GM12875 (cell line): Measurements from ENCODE around the gene SARDH.

ENCODE experiments used
- H3K4me3 ChIP-seq: one replicate; pipeline ENCODE4 v1.5.1; 2011; ENCODE audit warnings: low read depth, low read length, control low read depth
- CTCF ChIP-seq: IDR thresholded peaks from 2 replicates; pipeline ENCODE4 v1.5.1; 2011; ENCODE audit warnings: low read depth, mild to moderate bottlenecking, control low read depth, inconsistent platforms, low read length, moderate library complexity, borderline replicate concordance; ENCODE audit not compliant: insufficient read depth

The SARDH gene

GRCh38 chr9:133734590-133735414, 3.4 kb downstream of the SARDH start:
- no peak overlapping the region for H3K4me3 ChIP-seq

GRCh38 chr9:133733796-133734533, 4.2 kb downstream of the SARDH start:
- no peak for TF ChIP-seq CTCF
- no peak overlapping the region for H3K4me3 ChIP-seq

More at GRCh38 chr9:133734590-133735414, 3.4 kb downstream of the SARDH start:
- TF ChIP-seq CTCF = no peak

DNA sequence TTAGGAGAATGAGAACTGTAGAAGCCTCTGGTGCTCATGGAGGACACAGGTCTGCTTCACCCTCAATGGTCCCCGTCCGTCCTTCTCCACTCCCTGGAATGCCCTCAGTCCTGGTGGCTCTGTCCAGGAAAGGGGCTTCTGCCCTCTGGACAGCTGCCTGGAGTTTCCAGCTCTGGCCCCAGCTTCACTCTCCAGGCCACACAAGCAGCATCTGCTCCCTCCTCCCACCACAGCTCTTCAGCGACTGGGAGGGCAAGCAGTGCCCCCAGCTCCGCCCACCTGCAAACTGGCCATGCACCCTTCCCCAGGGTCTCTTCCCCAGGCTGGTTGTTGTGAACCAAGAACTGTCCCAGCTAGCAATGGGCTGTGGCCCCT, 4.7 kb downstream of the SARDH start:
- TF ChIP-seq CTCF = no peak
- H3K4me3 ChIP-seq = no peak overlapping the region

DNA sequence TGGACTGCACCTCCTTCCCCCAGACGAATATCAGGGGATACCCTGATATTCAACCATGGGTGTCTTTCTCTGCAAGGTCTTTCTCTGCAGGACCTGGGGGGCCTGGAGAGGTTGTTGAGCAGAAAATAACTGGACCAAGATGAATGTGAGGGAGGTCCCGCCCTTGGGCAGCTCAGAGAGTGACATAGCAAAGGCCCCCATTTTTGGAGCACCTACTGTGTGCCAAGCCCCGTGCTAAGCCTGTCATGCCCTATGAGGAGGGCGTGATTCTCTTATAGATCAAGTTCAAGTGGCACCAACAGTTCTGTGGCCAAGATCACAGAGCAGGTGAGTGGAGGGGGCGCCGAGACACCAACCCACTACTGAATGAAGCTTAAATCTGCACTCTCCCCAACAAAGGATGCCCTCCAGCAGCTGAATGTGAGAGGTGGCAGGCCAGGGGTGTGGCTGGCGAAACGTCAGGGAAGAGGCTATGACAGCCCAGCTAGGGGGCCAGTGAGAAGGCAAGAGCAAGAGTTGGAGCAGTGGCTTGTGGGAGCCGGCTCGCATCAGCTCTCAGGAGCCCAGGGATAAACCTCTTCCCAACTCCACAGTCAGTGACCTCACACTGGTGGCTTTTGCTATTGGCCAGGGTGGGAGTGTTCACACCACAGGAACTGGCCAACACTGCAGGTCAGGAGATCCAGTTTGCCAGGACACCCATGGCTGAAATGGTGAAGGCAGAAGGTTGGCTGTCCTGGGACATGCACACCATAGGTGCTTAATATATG, 5.3 kb downstream of the SARDH start:
- TF ChIP-seq CTCF = no peak
- H3K4me3 ChIP-seq = no peak overlapping the region

- no peak for TF ChIP-seq CTCF
- H3K4me3 ChIP-seq = no peak overlapping the region
Observed at GRCh38 chr9:133731876-133732638, 6.1 kb downstream of the SARDH start.

DNA sequence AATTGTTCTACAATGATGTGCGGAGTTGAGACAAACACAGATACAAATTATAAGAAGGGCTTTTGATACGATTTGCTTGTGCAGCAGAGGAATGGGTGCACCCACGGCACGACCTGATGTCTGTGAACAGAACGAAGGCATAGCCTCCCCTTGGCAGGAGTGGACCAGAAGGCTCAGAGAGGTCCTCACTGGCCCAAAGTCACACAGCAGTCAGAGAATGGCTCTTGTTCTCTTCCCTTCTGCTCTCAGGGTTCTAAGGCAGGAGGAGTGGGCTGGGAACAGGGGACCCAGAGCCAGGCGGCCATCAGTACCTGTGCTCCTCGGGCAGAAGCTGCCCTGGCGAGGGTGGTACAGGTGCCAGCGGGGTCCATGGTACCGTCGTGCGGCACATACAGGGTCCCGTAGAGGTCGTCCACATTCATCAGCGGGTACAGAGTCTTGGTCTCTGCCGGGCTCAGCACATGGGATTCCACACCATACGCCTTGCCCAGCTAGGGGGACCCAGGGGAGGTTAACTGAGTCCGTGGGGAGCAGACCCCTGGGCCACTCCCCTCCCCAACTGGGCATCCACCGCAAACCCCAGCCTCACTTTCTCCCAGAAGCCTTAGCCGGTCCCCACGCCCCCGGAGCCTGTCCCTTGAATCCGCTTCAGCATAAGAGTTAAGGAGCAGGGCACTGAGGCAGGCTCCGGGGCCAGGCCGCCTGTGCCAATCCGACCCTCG, 7.0 kb downstream of the SARDH start:
- H3K4me3 ChIP-seq = no peak overlapping the region
- TF ChIP-seq CTCF = no peak
